Inflammatory macrophage (primary cell): ENCODE measurements around the gene ZNF578.
"Not testable (repeated sequence)": the region's sequence is repeated elsewhere in the genome, so short reads cannot be mapped to it uniquely, and the experiment has no call there.

Experiments
- DNase-seq, 2 donors: peaks; one replicate each; pipeline ENCODE4 v3.0.0-alpha.2; 2020 to 2022

The ZNF578 gene

DNA sequence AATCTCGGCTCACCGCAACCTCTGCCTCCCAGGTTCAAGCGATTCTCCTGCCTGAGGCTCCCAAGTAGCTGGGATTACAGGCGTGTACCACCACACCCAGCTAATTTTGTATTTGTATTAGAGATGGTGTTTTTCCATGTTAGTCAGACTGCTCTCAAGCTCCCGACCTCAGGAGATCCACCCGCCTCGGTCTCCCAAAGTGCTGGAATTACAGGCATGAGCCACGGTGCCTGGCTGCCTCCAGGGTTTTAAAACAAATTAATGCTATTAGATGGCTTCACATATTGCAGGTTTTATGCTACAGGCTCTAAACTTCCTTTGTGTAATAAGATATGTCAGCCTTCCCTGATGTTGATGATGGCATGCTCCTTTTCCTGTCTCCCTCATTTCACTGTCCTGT is 108.3 kb downstream of the ZNF578 start:
- DNase-seq, result not testable (repeated sequence)
